Muscle layer of duodenum (tissue), 2 donors: ENCODE measurements around the gene ERGIC2.
"Not testable (repeated sequence)": the region's sequence is repeated elsewhere in the genome, so short reads cannot be mapped to it uniquely, and the experiment has no call there.

Source experiments
- H3K27ac ChIP-seq: one replicate; pipeline ENCODE4 v1.7.0; 2013; ENCODE audit warnings: mild to moderate bottlenecking, low read length
- H3K27me3 ChIP-seq: one replicate; pipeline ENCODE4 v1.7.0; 2013; ENCODE audit warnings: low read depth, mild to moderate bottlenecking, control low read depth, low read length
- H3K36me3 ChIP-seq, 2 donors: one replicate each; pipeline ENCODE4 v1.7.0; 2013; ENCODE audit warnings: low read length in 2 of 2, control low read depth in 1 of 2, mild to moderate bottlenecking in 1 of 2; ENCODE audit not compliant: insufficient read depth in 2 of 2, control insufficient read depth in 1 of 2
- H3K4me1 ChIP-seq, 2 donors: one replicate each; pipeline ENCODE4 v1.7.0; 2013; ENCODE audit warnings: low read length in 2 of 2, mild to moderate bottlenecking in 2 of 2, control low read depth in 1 of 2, moderate library complexity in 1 of 2; ENCODE audit not compliant: insufficient read depth in 2 of 2, control insufficient read depth in 1 of 2
- H3K4me3 ChIP-seq, 2 donors: one replicate each; pipeline ENCODE4 v1.7.0; 2013; ENCODE audit warnings: low read length in 2 of 2, low read depth in 1 of 2, mild to moderate bottlenecking in 1 of 2
- H3K9me3 ChIP-seq, 2 donors: one replicate each; pipeline ENCODE4 v1.7.0; 2013; ENCODE audit warnings: low read length in 2 of 2, control low read depth in 1 of 2, mild to moderate bottlenecking in 1 of 2; ENCODE audit not compliant: control insufficient read depth in 1 of 2
- donor health status: healthy.

ERGIC2 gene

DNA sequence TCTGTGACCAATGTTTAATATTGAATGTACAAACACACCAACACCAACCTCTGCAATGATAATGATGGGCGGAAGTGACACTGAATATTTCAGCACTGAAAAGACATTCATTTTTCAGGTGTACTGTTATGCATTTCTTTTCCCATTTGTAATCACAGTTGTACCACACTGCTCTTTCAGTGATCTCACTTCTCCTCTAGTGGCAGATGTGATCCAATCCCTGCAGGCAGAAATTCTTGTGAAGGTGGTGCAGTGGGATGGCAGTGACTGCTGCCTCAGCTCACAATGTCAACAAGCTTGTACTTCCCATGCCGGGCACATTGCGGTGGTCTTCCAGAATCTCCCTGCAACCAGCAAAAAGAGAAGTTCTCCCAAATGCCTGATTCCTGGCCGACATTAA lies 23.0 kb upstream of the ERGIC2 start:
- no peaks in the 10 kb centered on the region for H3K4me1 ChIP-seq
- no peaks in the 10 kb centered on the region for H3K36me3 ChIP-seq
- no peaks in the 10 kb centered on the region for H3K27me3 ChIP-seq
- no peak overlapping the region for H3K27ac ChIP-seq
- H3K4me3 ChIP-seq = no peak overlapping the region
- H3K9me3 ChIP-seq = no peaks in the 10 kb centered on the region

DNA sequence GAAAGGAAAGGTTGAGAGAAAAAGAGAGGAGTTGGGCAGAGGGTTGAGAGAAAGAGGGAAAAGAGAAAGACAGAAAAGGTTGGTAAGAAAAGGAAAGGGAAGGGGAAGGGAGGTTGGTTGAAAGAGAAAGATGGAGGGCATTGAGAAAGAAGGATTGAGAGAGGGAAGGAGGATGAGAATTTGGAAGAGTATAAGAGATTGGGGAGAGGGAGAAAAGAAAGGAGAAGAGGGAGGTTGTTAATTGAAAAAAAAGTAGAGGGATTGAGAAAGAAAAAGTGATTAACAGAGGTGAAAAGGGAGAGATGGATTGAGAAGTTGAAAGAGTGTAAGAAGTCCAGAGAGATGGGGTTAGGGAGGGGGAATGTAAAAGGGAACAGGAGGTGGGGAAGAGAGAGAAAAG lies 21.5 kb upstream of the ERGIC2 start:
- H3K4me1 ChIP-seq = no peaks in the 10 kb centered on the region
- no peaks in the 10 kb centered on the region for H3K27me3 ChIP-seq
- no peak overlapping the region for H3K27ac ChIP-seq
- no peaks in the 10 kb centered on the region for H3K9me3 ChIP-seq
- no peaks in the 10 kb centered on the region for H3K36me3 ChIP-seq
- no peak overlapping the region for H3K4me3 ChIP-seq

DNA sequence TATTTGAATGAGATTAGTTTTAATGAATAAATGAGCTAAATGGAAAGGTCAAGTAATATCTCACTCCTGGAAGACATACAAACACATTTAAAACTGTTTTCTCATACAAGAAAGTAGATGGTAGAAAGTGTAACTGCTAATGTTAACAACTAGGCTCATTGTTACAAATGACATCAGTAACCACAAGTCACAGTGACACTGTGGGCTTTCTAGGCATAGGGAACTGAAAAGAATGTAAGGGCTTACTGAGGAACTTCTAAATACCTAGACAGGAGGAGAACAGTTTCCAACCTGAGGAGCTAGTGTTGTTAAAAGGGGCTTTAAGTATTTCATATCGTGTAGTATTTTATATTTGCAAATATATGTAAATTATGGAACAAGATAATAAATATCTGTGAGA lies 17.5 kb upstream of the ERGIC2 start:
- H3K36me3 ChIP-seq = no peaks in the 10 kb centered on the region
- no peak overlapping the region for H3K27ac ChIP-seq
- no peaks in the 10 kb centered on the region for H3K4me1 ChIP-seq
- H3K9me3 ChIP-seq = no peaks in the 10 kb centered on the region
- no peak overlapping the region for H3K4me3 ChIP-seq
- no peaks in the 10 kb centered on the region for H3K27me3 ChIP-seq

DNA sequence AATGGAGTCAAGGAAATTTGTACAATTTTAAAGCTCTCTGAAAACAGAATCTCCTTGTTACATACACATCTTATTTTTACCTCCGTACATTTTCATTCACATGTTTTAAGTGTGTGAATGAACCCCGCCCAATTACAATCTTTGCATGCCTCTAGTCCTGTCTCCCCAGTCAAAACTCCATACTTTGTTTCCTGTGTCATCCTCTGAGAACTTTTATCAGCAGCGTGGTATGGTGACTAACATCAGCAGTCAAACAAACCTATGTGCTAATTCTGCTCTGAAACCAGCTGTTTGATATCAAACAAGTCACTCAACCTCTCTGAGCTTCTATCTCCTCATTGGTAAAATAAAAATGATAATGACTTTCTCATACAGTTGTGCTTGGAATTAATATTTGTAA lies 15.8 kb upstream of the ERGIC2 start:
- Histone ChIP-seq H3K9me3 (no peaks in the 10 kb centered on the region), H3K27me3 (no peaks in the 10 kb centered on the region), H3K27ac (no peak overlapping the region), H3K36me3 (no peaks in the 10 kb centered on the region), H3K4me3 (no peak overlapping the region), H3K4me1 (no peaks in the 10 kb centered on the region)

DNA sequence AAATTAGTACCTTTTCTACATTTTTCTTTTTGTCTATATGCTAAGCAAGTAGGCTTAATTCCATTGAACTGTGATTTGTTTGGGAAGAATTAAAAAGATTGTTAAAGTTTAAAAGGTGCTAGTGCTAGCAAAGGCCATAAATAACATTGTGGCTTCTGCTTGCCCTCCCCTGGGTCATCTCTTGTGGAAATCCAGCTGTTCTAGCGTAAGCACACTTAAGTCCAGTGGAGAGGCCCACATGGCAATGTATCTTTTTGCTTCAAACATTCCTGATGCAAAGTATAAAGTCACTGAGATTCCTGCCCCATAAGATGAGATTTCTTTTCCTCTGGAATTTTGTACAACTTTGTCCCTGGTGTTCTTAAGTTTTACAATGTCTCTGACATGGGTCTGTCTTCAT lies 14.4 kb upstream of the ERGIC2 start:
- Histone ChIP-seq H3K4me1 (no peaks in the 10 kb centered on the region), H3K27ac (no peak overlapping the region), H3K4me3 (no peak overlapping the region), H3K36me3 (no peaks in the 10 kb centered on the region), H3K27me3 (no peaks in the 10 kb centered on the region), H3K9me3 (no peaks in the 10 kb centered on the region)

DNA sequence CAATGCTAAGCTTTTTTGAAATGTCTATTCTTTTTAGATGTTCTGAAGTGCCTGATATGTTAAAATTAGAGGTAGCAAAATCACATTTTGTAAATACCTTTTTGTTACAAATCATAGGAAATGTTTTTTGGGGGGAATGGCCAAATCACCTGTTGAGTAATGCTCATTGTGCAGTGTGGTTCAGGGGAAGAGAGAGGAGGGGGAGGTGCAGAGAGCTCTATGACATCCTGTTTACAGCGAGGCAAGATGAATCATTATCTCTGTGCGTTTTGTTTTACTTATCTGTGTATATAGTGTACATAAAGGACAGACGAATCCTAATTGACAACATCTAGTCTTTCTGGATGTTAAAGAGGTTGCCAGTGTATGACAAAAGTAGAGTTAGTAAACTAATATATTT lies 9.4 kb upstream of the ERGIC2 start:
- not testable (repeated sequence) for H3K9me3 ChIP-seq, H3K4me3 ChIP-seq, H3K27me3 ChIP-seq, H3K4me1 ChIP-seq, H3K36me3 ChIP-seq, H3K27ac ChIP-seq

DNA sequence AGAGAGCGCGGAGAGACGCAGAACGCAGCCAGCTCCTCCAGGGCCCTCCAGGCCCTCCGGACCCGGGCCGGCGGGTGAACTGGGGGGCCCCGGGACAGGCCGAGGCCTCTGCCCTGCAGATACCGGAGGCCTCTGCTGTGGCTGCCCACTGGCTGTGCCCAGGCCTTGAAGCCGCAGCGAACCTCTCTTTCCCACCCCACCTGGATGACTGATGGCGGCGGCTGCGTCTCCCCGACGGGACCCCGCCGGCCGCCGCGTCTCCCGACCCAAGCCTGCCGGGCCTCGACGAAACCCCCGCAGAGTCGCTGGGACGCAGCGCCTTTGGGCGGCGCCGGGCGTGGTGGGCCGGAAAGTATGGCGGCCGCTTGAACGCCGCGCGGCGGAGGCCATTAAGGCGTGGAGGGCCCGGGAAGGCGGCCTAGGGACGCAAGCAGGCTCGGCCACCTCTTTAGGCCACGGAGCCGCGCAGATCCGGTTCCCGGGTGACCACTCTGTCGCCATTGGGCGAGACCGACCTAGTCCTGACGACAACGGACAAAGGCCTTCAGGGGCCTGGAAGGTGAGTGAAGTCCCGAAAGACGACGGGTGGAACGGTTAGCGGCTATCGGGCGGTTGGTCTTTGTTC lies 8.4 kb upstream of the ERGIC2 start:
- H3K27ac ChIP-seq = no peak overlapping the region
- H3K9me3 ChIP-seq = no peaks in the 10 kb centered on the region
- no peak overlapping the region for H3K4me3 ChIP-seq
- no peaks in the 10 kb centered on the region for H3K4me1 ChIP-seq
- no peaks in the 10 kb centered on the region for H3K36me3 ChIP-seq
- H3K27me3 ChIP-seq = no peaks in the 10 kb centered on the region

DNA sequence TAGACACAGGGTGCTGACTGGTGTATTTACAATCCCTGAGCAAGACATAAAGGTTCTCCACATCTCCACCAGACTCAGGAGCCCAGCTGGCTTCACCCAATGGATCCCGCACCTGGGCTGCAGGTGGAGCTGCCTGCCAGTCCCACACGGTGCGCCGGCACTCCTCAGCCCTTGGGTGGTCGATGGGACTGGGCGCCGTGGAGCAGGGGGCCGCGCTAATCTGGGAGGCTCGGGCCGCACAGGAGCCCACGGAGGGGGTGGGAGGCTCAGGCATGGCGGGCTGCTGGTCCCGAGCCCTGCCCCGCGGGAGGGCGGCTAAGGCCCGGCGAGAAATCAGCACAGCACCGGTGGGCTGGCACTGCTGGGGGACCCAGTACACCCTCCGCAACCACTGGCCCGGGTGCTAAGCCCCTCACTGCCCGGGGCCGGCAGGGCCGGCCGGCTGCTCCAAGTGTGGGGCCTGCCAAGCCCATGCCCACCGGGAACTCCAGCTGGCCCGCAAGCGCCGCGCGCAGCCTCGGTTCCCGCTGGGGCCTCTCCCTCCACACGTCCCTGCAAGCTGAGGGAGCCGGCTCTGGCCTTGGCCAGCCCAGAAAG lies 5.2 kb upstream of the ERGIC2 start:
- not testable (repeated sequence) for H3K36me3 ChIP-seq, H3K4me3 ChIP-seq, H3K4me1 ChIP-seq, H3K27me3 ChIP-seq, H3K9me3 ChIP-seq, H3K27ac ChIP-seq

DNA sequence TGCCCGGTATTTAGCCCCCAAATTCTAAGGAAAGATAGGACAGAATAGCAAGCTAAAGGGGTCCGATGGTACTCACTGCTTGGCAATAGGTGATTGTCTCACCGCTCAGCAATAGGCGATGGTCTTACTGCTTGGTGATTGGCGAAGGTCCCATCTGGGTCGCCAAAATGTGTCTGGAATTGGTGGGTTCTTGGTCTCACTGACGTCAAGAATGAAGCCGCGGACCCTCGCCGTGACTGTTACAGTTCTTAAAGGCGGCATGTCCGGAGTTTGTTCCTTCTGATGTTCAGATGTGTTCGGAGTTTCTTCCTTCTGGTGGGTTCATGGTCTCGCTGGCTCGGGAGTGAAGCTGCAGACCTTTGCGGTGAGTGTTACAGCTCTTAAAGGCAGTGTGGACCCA lies 4.2 kb upstream of the ERGIC2 start:
- not testable (repeated sequence) for H3K4me3 ChIP-seq, H3K9me3 ChIP-seq, H3K36me3 ChIP-seq, H3K27me3 ChIP-seq, H3K27ac ChIP-seq, H3K4me1 ChIP-seq

DNA sequence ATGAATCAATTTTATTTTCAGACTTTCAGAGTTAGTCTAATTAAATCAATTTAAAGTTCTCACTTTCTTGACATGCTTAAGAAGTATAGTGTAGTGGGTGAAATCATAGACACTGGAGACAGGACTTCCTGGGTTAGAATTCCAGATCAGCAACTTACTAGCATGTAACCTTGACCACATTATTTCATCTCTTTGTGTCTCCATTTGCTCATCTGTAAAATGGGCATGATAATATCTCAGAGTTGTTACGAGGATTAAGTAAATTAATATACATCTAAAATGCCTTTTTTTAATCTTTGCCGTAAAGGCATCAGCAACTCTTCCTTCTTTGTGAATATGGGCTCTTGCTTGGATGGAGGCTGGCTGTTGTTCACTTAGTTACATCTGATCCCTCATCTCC lies 1.3 kb upstream of the ERGIC2 start:
- Histone ChIP-seq H3K36me3 (no peaks in the 10 kb centered on the region), H3K4me3 (no peak overlapping the region), H3K4me1 (peaks cover 4 to 14% of the 10 kb centered on the region in 2 donors), H3K27me3 (no peaks in the 10 kb centered on the region), H3K9me3 (no peaks in the 10 kb centered on the region), H3K27ac (no peak overlapping the region)

DNA sequence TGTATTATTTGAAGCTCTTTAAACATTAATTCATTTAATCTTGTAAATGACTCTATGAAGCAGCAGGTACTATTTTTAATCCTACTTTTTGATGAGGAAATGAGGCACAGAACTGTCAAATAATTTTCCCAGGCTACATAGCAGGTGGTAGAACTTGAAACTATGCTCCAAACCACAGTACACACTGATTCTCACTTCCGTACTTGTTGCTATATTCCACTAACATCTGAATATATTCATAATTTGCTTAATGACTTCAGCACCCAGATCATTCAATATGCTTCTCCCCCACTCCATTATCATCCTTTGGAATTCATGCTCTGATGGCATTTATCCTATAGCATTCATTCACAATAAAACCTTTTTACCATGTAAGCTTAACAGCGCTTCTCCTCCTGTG lies 4.9 kb downstream of the ERGIC2 start:
- no peak overlapping the region for H3K27ac ChIP-seq
- no peak overlapping the region for H3K4me3 ChIP-seq
- H3K9me3 ChIP-seq = no peaks in the 10 kb centered on the region
- peaks cover 0 to 4% of the 10 kb centered on the region in 2 donors for H3K36me3 ChIP-seq
- peaks cover 4 to 14% of the 10 kb centered on the region in 2 donors for H3K4me1 ChIP-seq
- H3K27me3 ChIP-seq = no peaks in the 10 kb centered on the region

DNA sequence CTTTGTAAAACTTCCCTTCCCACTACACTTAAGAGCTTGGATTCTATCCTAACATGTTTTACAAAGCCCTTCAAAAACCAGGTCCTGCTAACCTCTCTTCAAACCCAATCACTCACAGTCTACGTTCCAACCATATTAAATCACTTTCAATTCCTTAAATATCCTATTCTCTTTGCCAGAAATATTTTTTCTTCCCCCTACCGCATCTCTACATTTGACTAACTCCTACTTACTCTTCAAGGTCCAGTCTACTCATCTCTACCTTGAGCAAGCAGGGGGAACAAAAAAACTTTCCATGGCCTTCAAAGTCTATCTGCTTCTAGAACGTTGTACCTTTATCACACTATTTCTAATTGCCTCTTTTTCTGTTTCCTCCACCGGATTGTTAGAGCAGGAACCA lies 6.1 kb downstream of the ERGIC2 start:
- peaks cover 0 to 5% of the 10 kb centered on the region in 2 donors for H3K36me3 ChIP-seq
- peaks cover 4 to 10% of the 10 kb centered on the region in 2 donors for H3K4me1 ChIP-seq
- no peaks in the 10 kb centered on the region for H3K27me3 ChIP-seq
- H3K4me3 ChIP-seq = no peak overlapping the region
- no peak overlapping the region for H3K27ac ChIP-seq
- H3K9me3 ChIP-seq = no peaks in the 10 kb centered on the region
